Panc1 (cell line): Measurements from ENCODE around the gene P2RX1.

Source experiments
- CTCF ChIP-seq: fragments of 450-650 bp; IDR thresholded peaks from 2 replicates; pipeline ENCODE4 v1.5.1; 2017; ENCODE audit warnings: mild to moderate bottlenecking
- POLR2AphosphoS5 ChIP-seq: IDR thresholded peaks from 2 replicates; pipeline ENCODE4 v1.6.1; 2012; ENCODE audit warnings: mild to moderate bottlenecking, low read depth, low read length, moderate library complexity

- TF ChIP-seq CTCF (no peak), POLR2AphosphoS5 (no peak)
These were observed 48.2 kb upstream of the P2RX1 start, which contains the start of gene ATP2A3 for GRCh38 chr17:3964203-3965117.
